ENCODE data around the gene AHDC1. TPM values are rescaled to one million over a fixed set of nuclear protein-coding genes. Genes with fewer than 3 reads are reported as not detected.

The AHDC1 gene
- total RNA-seq, 2 donors from 2014 or later = 27.1 to 83.7 TPM

GRCh38 chr1:27594564-27595510, 9.1 kb downstream of the AHDC1 start:
- H3K27me3 ChIP-seq (replicated peaks; ENCODE audit: insufficient read depth) = no peaks in the 10 kb centered on the region
- no peaks in the 10 kb centered on the region for H3K9me3 ChIP-seq
- no peak overlapping the region for H3K4me3 ChIP-seq
- no peaks in the 10 kb centered on the region for H3K36me3 ChIP-seq
- H3K4me1 ChIP-seq (replicated peaks) = peaks cover 9% of the 10 kb centered on the region
- peak overlapping the region in 1 of 2 donors; percentile 2 for H3K27ac ChIP-seq
- 43% methylated on average over 17 of the region's 17 CpGs for WGBS
- no peak for DNase-seq (ENCODE audit: low spot score)
- intact Hi-C loops (cut with DNase I) = no loop called here
- TF ChIP-seq POLR2A (IDR thresholded peaks at IDR 0.05) = no peak
- no peak for TF ChIP-seq POLR2AphosphoS5 (IDR thresholded peaks at IDR 0.05)
- TF ChIP-seq, protein P1, sequence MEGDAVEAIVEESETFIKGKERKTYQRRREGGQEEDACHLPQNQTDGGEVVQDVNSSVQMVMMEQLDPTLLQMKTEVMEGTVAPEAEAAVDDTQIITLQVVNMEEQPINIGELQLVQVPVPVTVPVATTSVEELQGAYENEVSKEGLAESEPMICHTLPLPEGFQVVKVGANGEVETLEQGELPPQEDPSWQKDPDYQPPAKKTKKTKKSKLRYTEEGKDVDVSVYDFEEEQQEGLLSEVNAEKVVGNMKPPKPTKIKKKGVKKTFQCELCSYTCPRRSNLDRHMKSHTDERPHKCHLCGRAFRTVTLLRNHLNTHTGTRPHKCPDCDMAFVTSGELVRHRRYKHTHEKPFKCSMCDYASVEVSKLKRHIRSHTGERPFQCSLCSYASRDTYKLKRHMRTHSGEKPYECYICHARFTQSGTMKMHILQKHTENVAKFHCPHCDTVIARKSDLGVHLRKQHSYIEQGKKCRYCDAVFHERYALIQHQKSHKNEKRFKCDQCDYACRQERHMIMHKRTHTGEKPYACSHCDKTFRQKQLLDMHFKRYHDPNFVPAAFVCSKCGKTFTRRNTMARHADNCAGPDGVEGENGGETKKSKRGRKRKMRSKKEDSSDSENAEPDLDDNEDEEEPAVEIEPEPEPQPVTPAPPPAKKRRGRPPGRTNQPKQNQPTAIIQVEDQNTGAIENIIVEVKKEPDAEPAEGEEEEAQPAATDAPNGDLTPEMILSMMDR (IDR thresholded peaks at IDR 0.05) = no peak

- H3K4me3 ChIP-seq = no peak overlapping the region
- H3K36me3 ChIP-seq = no peaks in the 10 kb centered on the region
- peaks cover 12% of the 10 kb centered on the region for H3K4me1 ChIP-seq (replicated peaks)
- TF ChIP-seq, protein P1 (IDR thresholded peaks at IDR 0.05) = no peak
- TF ChIP-seq POLR2A (IDR thresholded peaks at IDR 0.05) = no peak
- TF ChIP-seq POLR2AphosphoS5 (IDR thresholded peaks at IDR 0.05) = no peak
- WGBS = 54% methylated on average over 8 of the region's 8 CpGs
- H3K9me3 ChIP-seq = no peaks in the 10 kb centered on the region
- H3K27ac ChIP-seq = no peak overlapping the region
- H3K27me3 ChIP-seq (replicated peaks; ENCODE audit: insufficient read depth) = no peaks in the 10 kb centered on the region
- DNase-seq (ENCODE audit: low spot score) = no peak
- intact Hi-C loops (cut with DNase I) = no loop called here
Measured at GRCh38 chr1:27593678-27594563, 10.0 kb downstream of the AHDC1 start.

DNA sequence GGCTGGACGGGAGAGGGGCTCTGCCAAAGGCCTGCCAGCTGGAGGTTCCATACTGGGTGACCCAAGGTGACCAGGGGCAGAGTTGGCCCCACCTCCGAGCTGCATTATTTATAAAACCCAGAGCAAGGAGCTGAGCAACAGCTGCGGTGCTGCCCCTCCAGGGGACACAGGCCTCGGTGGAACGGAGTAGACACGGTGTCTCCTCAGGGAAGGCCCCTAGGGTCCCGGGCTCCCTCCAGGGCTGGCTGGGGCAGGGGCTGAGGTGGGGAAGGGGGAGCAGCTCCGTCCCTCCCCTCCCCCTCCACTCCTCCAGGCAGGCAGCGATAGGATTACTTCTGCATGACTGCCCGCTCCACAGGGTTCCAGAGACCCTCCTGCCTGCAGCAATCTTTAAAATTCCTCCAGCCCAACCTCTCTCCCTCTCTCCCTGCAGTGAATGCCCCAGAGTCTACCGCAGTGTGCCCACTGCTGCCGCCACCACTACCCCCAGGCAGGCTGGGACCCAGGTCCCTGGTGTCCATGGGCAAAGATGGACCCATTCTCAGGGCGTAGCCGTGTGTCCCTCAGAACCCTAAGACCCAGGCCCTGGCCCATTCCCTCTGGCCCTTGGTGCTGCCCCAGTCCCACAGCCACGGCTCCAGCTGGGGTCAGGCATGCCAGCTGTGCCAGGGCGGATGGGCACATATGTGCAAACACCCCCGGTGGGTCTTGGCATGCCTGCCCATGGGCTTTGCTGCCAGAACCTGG, 10.8 kb downstream of the AHDC1 start:
- Histone ChIP-seq H3K36me3 (no peaks in the 10 kb centered on the region), H3K27me3 (replicated peaks; ENCODE audit: insufficient read depth) (no peaks in the 10 kb centered on the region), H3K9me3 (no peaks in the 10 kb centered on the region), H3K4me1 (replicated peaks) (peaks cover 12% of the 10 kb centered on the region), H3K4me3 (no peak overlapping the region), H3K27ac (peak overlapping the region in 1 of 2 donors; percentile 9)
- intact Hi-C loops (cut with DNase I) = no loop called here
- WGBS = 57% methylated on average over 16 of the region's 17 CpGs
- TF ChIP-seq, protein P1 (IDR thresholded peaks at IDR 0.05) = no peak
- TF ChIP-seq POLR2AphosphoS5 (IDR thresholded peaks at IDR 0.05) (no peak), POLR2A (IDR thresholded peaks at IDR 0.05) (no peak)
- no peak for DNase-seq (ENCODE audit: low spot score)

GRCh38 chr1:27592232-27592930, 11.6 kb downstream of the AHDC1 start:
- no peak for DNase-seq (ENCODE audit: low spot score)
- H3K36me3 ChIP-seq = no peaks in the 10 kb centered on the region
- H3K4me1 ChIP-seq (replicated peaks) = peaks cover 12% of the 10 kb centered on the region
- WGBS = 77% methylated on average over 22 of the region's 22 CpGs
- H3K9me3 ChIP-seq = no peaks in the 10 kb centered on the region
- no peak overlapping the region for H3K4me3 ChIP-seq
- peak overlapping the region in 1 of 2 donors; percentile 9 for H3K27ac ChIP-seq
- H3K27me3 ChIP-seq (replicated peaks; ENCODE audit: insufficient read depth) = no peaks in the 10 kb centered on the region
- intact Hi-C loops (cut with DNase I) = no loop called here
- TF ChIP-seq POLR2AphosphoS5 (IDR thresholded peaks at IDR 0.05) (no peak), POLR2A (IDR thresholded peaks at IDR 0.05) (no peak)

All from prostate gland (tissue), 2 donors.